K562 (cell line): ENCODE measurements around the gene LY6G5B. TPM values are rescaled to one million over a fixed set of nuclear protein-coding genes. Genes with fewer than 3 reads are reported as not detected.
A peak's percentile ranks its signal among the peaks of the same experiment; 100 is the strongest.

Source experiments
- ARID1B ChIP-seq: fragments of 450-650 bp; IDR thresholded peaks from 2 replicates; pipeline ENCODE4 v1.6.1; 2016; ENCODE audit warnings: antibody characterized with exemption, mild to moderate bottlenecking, inconsistent platforms
- CAMTA2 ChIP-seq: fragments of 250-450 bp; sonication (Bioruptor Pico); conservative IDR thresholded peaks from 2 replicates; pipeline ENCODE4 v1.5.1; 2022
- CHD2 ChIP-seq: IDR thresholded peaks from 2 replicates; pipeline ENCODE4 v1.6.1; 2011; ENCODE audit warnings: low read depth, low read length
- DLX4 ChIP-seq: fragments of 250-450 bp; sonication (Bioruptor Pico); IDR thresholded peaks from 2 replicates; pipeline ENCODE4 v1.6.1; 2021; ENCODE audit warnings: mild to moderate bottlenecking
- FOXP1 ChIP-seq: sonication (generic); formaldehyde crosslinking; IDR thresholded peaks from 2 replicates; pipeline ENCODE4 v1.8.0; 2022; ENCODE audit warnings: mild to moderate bottlenecking, missing genetic modification reagents
- HOMEZ ChIP-seq: fragments of 250-450 bp; sonication (Bioruptor Pico); IDR thresholded peaks from 2 replicates; pipeline ENCODE4 v1.4.0; 2020; ENCODE audit warnings: mild to moderate bottlenecking, moderate library complexity
- HOXB6 ChIP-seq: fragments of 250-450 bp; sonication (Bioruptor Pico); IDR thresholded peaks from 2 replicates; pipeline ENCODE4 v1.5.1; 2022; ENCODE audit warnings: mild to moderate bottlenecking, borderline replicate concordance
- KAT2B ChIP-seq: IDR thresholded peaks from one replicate; pipeline ENCODE4 v1.6.1; 2012; ENCODE audit warnings: low read depth, mild to moderate bottlenecking, control low read depth, inconsistent platforms, low read length, moderate library complexity
- LEF1 ChIP-seq: fragments of 450-650 bp; IDR thresholded peaks from 2 replicates; pipeline ENCODE4 v1.6.1; 2016; ENCODE audit warnings: mild to moderate bottlenecking
- MAZ ChIP-seq, 2 experiments: fragments of 450-650 bp in 1 of 2; sonication (generic) in 1 of 2; formaldehyde crosslinking; IDR thresholded peaks in 1 of 2; conservative IDR thresholded peaks in 1 of 2; 2 replicates each; pipeline versions ENCODE4 v1.4.0 to v1.5.0; 2020; ENCODE audit warnings: mild to moderate bottlenecking in 1 of 2, missing genetic modification reagents in 1 of 2
- MECOM ChIP-seq: fragments of 250-450 bp; sonication (Bioruptor Pico); IDR thresholded peaks from 2 replicates; pipeline ENCODE4 v1.8.0; 2022; ENCODE audit warnings: inconsistent platforms
- PHTF2 ChIP-seq: fragments of 250-450 bp; sonication (Bioruptor Pico); IDR thresholded peaks from 2 replicates; pipeline ENCODE4 v1.5.0; 2021; ENCODE audit warnings: mild to moderate bottlenecking
- RBM25 ChIP-seq: fragments of 200-400 bp; formaldehyde crosslinking; IDR thresholded peaks from 2 replicates; pipeline ENCODE4 v1.6.1; 2018; ENCODE audit warnings: low read length, low read depth, moderate library complexity; ENCODE audit not compliant: severe bottlenecking
- ZC3H11A ChIP-seq: IDR thresholded peaks from 2 replicates; pipeline ENCODE4 v1.6.1; 2012; ENCODE audit warnings: low read depth, low read length, improper control_type of control experiment
- ZKSCAN8 ChIP-seq: fragments of 200-800 bp; sonication (Bioruptor generic); IDR thresholded peaks from 2 replicates; pipeline ENCODE4 v1.6.1; 2016; ENCODE audit warnings: missing genetic modification characterization, missing compliant biosample characterization
- ZNF140 ChIP-seq: fragments of 250-450 bp; sonication (Bioruptor Pico); IDR thresholded peaks from 2 replicates; pipeline ENCODE4 v1.8.0; 2021; ENCODE audit warnings: moderate library complexity, mild to moderate bottlenecking, inconsistent platforms
- ZNF408 ChIP-seq: fragments of 250-450 bp; sonication (Bioruptor Pico); IDR thresholded peaks from 2 replicates; pipeline ENCODE4 v1.4.0; 2020; ENCODE audit warnings: low read depth, mild to moderate bottlenecking, moderate library complexity
- ZNF77 ChIP-seq: fragments of 250-450 bp; sonication (Bioruptor Pico); IDR thresholded peaks from 2 replicates; pipeline ENCODE4 v1.5.0; 2020
- polyA plus RNA-seq, 8 experiments: library from polyadenylated mRNA; depleted of rRNA in 4 of 8; stranded (reverse) in 5 of 8; unstranded in 3 of 8; fragments of >200 nt; fragmentation: Nextera tagmentation in 2 of 8; fragmentation: Illumina TruSeq in 1 of 8; extraction: Ambion mirVana in 2 of 8; extraction: Trizol in 1 of 8; gene quantifications; 2 replicates each; pipeline versions ENCODE4 v1.2.1 to v1.2.3, GENCODE V29; 2011 to 2014; ENCODE audit warnings: inconsistent platforms in 1 of 8, missing spikeins in 1 of 8
- total RNA-seq, 7 experiments: library from RNA; depleted of rRNA in 6 of 7; stranded (reverse); fragments of >200 nt in 6 of 7; fragmentation: Illumina TruSeq in 2 of 7; extraction: Trizol in 2 of 7; gene quantifications; 2 replicates each; pipeline versions ENCODE4 v1.2.1 to v1.2.3, GENCODE V29; 2011 to 2021; ENCODE audit warnings: low replicate concordance in 1 of 7
- TF ChIP-seq, protein P1 (sequence below), 2 experiments: fragments of 450-650 bp; IDR thresholded peaks; 2 replicates each; pipeline ENCODE4 v1.6.1; 2016
- TF ChIP-seq, protein P2 (sequence below): fragments of 450-650 bp; conservative IDR thresholded peaks from 2 replicates; pipeline ENCODE4 v1.6.1; 2016; ENCODE audit warnings: missing genetic modification characterization, low read depth, mild to moderate bottlenecking, control low read depth, missing compliant biosample characterization
- TF ChIP-seq, protein P3 (sequence below): fragments of 200-400 bp; formaldehyde crosslinking; IDR thresholded peaks from 2 replicates; pipeline ENCODE4 v1.6.1; 2017; ENCODE audit warnings: mild to moderate bottlenecking, low read depth, low read length, moderate library complexity

LY6G5B gene
- total and polyA plus RNA-seq, 9 of the 15 experiments (the other 6 are each of a cell fraction or from before 2014, with no cell fraction given), result 6.0 to 27.0 (median 7.5) TPM

DNA sequence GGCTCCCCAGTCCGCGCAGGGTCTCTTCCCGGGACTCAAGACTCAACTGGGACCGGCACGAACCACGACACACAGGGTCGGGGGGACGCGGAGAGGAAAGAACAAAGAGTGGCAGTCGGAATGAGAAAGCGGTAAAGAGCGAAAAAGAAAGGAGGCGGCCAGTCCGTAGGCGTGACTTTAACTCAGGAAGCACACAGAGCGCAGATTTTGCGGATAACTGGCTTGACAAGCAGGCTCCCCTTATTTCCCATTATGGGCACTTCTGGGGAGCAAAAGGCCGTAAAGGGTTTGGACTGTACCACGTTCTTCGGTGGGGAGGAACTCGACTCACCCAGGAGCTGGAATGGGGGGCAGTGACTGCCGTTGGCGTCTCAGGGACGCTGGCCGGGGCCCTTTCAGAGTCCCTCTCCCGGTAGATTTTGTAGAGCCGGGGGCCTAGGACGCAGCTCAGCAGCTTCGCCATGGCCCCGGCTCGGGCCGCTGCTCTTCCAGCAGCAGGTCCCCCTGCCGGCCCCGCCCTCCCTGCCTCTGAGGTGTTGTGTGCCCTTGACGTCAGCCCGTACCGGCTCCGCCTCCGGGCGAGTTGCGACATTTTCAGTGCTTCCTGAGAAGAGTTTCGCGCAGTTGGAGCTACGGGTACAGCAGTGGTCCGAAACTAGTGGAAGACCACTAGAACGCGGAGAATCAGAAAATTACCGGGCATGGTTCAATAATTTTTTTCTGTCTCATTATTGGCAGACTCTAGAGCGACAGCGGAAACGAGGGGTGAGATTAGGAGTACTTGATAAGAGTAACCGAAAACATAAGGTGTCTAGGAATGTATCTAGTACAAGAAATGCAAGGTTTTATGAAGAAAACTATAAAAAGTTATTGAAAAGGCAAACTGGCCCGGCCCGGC is 33.3 kb downstream of the LY6G5B start, which contains the start of gene ABHD16A (continued):
- TF ChIP-seq HOMEZ (no peak; the same call in 1 of the 2 replicates), LEF1 (peak; percentile 51; the same call in 1 of the 2 replicates), ARID1B (peak; percentile 71), RBM25 (no peak), ZNF140 (CRISPR knock-in tag) (no peak), CAMTA2 (no peak), DLX4 (CRISPR knock-in tag) (no peak), ZNF77 (CRISPR knock-in tag) (no peak), ZC3H11A (peak; percentile 62), ZNF408 (CRISPR knock-in tag) (no peak), MECOM (CRISPR knock-in tag) (no peak), PHTF2 (no peak), FOXP1 (CRISPR knock-in tag) (peak; percentile 92), CHD2 (0 out of 2 replicates have a peak, but pooled peaks have one; percentile 24), MAZ (CRISPR knock-in tag; conservative IDR thresholded peaks at IDR 0.05 in 1 of 2, IDR thresholded peaks at IDR 0.05 in 1 of 2) (peak; percentile 94 to 99), HOXB6 (no peak), KAT2B (peak; percentile 10), ZKSCAN8 (CRISPR knock-in tag) (0 out of 2 replicates have a peak, but pooled peaks have one; percentile 53)
- TF ChIP-seq, protein P1, sequence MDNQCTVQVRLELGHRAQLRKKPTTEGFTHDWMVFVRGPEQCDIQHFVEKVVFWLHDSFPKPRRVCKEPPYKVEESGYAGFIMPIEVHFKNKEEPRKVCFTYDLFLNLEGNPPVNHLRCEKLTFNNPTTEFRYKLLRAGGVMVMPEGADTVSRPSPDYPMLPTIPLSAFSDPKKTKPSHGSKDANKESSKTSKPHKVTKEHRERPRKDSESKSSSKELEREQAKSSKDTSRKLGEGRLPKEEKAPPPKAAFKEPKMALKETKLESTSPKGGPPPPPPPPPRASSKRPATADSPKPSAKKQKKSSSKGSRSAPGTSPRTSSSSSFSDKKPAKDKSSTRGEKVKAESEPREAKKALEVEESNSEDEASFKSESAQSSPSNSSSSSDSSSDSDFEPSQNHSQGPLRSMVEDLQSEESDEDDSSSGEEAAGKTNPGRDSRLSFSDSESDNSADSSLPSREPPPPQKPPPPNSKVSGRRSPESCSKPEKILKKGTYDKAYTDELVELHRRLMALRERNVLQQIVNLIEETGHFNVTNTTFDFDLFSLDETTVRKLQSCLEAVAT (IDR thresholded peaks at IDR 0.05), result peak; percentile 66 to 95; a peak in 2 of 4 replicates
- TF ChIP-seq, protein P2, sequence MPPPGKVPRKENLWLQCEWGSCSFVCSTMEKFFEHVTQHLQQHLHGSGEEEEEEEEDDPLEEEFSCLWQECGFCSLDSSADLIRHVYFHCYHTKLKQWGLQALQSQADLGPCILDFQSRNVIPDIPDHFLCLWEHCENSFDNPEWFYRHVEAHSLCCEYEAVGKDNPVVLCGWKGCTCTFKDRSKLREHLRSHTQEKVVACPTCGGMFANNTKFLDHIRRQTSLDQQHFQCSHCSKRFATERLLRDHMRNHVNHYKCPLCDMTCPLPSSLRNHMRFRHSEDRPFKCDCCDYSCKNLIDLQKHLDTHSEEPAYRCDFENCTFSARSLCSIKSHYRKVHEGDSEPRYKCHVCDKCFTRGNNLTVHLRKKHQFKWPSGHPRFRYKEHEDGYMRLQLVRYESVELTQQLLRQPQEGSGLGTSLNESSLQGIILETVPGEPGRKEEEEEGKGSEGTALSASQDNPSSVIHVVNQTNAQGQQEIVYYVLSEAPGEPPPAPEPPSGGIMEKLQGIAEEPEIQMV, result no peak
- TF ChIP-seq, protein P3, sequence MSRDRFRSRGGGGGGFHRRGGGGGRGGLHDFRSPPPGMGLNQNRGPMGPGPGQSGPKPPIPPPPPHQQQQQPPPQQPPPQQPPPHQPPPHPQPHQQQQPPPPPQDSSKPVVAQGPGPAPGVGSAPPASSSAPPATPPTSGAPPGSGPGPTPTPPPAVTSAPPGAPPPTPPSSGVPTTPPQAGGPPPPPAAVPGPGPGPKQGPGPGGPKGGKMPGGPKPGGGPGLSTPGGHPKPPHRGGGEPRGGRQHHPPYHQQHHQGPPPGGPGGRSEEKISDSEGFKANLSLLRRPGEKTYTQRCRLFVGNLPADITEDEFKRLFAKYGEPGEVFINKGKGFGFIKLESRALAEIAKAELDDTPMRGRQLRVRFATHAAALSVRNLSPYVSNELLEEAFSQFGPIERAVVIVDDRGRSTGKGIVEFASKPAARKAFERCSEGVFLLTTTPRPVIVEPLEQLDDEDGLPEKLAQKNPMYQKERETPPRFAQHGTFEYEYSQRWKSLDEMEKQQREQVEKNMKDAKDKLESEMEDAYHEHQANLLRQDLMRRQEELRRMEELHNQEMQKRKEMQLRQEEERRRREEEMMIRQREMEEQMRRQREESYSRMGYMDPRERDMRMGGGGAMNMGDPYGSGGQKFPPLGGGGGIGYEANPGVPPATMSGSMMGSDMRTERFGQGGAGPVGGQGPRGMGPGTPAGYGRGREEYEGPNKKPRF, result no peak
